DMS114 treated with DMSO at 0.1 percent for 48 hours (cell line): ENCODE measurements around the gene GDI2.

Source experiments
- DNase-seq: peaks from one replicate; lab custom pipeline; 2025; ENCODE audit not compliant: unreplicated experiment; lab: John Stamatoyannopoulos, UW

GDI2 gene

GRCh38 chr10:5744849-5745248 lies 68.4 kb downstream of the GDI2 start:
- no peak for DNase-seq

GRCh38 chr10:5743736-5744135 lies 69.5 kb downstream of the GDI2 start:
- DNase-seq: no peak

DNA sequence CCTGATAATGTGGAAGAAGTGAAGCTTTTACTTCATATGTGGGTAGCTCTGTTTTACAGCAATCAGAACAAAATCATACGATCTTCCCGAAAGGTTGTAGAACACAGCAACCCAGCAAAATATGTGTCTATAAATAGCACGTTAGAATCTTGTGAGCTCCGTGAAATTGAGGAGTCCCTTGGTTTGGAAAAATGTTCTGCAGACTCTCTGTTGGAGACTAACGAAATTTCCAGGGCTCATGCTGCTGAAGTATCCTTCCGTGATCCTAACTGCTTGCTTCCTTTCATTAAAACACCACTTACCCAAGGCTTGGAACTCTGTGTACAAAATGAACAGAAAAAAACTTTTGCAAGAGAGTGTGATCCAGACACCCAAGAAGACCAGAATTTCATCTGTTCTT lies 71.1 kb downstream of the GDI2 start:
- DNase-seq: no peak

DNA sequence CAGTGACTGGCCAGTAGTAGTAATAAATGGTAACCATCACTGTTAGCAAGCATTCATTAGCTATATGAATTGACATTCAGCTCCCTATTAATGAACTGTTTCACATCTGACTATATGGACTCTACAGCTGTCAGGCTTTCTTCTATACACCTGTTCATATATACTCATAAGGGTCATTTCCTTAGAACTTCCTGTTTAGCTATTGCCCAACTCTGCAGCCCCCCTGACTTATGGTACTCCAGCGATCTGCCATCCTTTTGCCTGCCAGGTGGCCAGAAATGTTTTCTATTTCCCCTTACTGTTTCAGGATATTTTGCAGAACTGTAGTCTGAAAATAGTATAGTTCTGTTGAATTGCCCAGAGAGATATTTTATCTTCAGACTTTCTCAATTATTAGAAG lies 72.0 kb downstream of the GDI2 start:
- no peak for DNase-seq

DNA sequence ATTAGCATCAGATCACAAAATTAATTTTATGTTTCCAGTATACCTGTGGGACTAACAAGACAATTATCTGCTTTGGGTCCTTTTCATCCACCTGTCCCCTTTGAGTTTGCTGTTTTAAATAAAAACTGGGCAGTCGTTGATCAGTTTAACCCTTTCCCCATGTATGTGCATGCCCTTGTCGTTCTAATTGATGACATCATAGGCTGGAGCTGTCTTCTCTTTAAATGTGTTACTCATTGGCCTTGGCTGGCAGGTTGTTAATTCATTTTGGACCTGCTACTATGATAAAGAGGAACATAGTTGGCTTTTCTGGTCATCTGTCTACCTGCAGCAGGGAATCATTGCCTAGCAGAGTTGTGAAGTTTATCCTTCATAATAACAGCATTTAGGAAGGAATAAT lies 74.8 kb downstream of the GDI2 start:
- DNase-seq: no peak

- DNase-seq: no peak
Observed at GRCh38 chr10:5737352-5737751, 75.9 kb downstream of the GDI2 start.

- no peak for DNase-seq
Observed at GRCh38 chr10:5736591-5736990, 76.6 kb downstream of the GDI2 start.

DNA sequence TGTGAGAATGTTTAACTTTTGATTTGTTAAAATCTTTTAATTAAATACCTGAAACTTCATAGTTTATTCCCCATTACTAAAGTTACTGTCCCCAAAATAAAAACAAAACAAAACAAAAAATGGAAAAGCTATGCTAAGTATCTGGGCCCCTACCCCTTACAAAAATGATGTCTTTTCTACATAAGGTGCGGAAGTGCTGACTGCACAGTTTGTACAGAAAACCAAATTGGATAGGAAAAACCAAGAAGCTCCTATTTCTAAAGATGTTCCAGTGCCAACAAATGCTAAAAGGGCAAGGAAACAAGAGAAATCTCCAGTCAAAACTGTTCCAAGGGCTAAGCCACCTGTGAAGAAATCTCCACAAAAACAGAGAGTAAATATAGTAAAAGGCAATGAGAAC lies 78.1 kb downstream of the GDI2 start:
- no peak for DNase-seq

- DNase-seq: no peak
Observed at GRCh38 chr10:5732141-5732540, 81.1 kb downstream of the GDI2 start.

DNA sequence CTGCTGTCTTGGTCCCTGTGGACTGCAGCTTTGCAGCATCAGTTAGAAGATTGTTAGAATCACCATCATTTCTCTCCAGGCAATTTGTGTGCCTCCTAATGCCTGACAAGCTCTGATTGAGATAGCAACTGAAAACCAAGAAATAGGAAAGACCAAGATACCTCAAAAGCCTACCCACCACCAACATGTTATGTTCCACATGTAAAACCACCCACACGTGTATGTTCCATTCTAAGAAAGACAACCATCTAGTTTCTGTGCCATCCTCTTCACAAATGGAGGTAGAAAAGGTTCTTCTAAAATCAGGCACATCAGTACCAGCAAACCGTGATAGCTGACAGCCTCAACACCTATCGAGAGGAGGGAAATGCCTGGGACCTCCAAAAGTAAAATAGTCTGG lies 81.7 kb downstream of the GDI2 start:
- no peak for DNase-seq

GRCh38 chr10:5730766-5731165 lies 82.5 kb downstream of the GDI2 start:
- DNase-seq: no peak

- DNase-seq: no peak
Observed at GRCh38 chr10:5723692-5724091, 89.5 kb downstream of the GDI2 start.

DNA sequence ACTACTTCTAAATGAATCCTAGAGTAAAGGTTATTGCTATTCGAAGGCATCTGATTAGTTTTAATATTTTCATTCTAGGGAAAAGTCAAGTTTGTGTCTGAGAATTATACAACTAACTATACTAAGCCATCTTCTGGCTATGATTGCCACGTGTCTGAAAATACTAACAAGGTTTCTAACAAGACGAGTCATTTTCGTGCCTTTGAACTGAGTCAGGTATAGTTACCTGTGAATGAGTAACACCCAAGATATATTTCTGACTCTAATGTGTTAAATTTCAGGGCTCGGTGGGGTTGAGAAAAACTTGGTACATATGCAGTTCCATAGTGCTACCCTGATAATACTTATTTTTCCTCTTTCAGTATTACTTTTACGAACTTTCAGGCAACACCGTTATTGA lies 93.1 kb downstream of the GDI2 start:
- no peak for DNase-seq

DNA sequence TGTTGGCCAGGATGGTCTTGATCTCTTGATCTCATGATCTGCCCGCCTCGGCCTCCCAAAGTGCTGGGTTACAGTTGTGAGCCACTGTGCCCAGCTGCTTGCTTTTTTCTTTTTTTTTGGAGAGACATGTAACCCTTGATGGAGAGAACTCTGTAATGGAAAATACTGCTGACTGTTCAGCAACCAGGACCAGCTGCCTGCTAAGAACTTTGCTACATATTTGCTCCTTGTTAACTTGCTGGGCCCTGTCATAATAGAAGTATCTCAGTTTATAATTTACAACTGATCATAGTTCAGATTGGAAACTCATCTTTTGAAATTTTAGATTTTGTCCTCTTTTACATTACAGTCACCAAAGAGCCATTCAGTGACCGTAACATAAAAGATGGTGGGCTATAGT lies 93.7 kb downstream of the GDI2 start:
- no peak for DNase-seq
